HEK293T (cell line): ENCODE data around the gene OAT.

Source experiments
- FOXM1 ChIP-seq: fragments of 450-650 bp; IDR thresholded peaks from 2 replicates; pipeline ENCODE4 v1.6.1; 2017; ENCODE audit warnings: mild to moderate bottlenecking, borderline replicate concordance
- PKNOX1 ChIP-seq: fragments of 450-650 bp; IDR thresholded peaks from 2 replicates; pipeline ENCODE4 v1.6.1; 2016
- TARDBP ChIP-seq: fragments of 450-650 bp; IDR thresholded peaks from 2 replicates; pipeline ENCODE4 v1.6.1; 2016

GRCh38 chr10:124461642-124462347 is 43.1 kb upstream of the OAT start, which contains the start of gene LHPP:
- TF ChIP-seq FOXM1 (no peak), PKNOX1 (no peak), TARDBP (no peak)
